ENCODE data around the gene RCAN2. TPM values are rescaled to one million over a fixed set of nuclear protein-coding genes. Genes with fewer than 3 reads are reported as not detected.

RCAN2 gene
- total and polyA plus RNA-seq, 2 experiments from 2014 or later: 6.0 to 9.3 TPM

GRCh38 chr6:46289898-46290297 lies 201.4 kb downstream of the RCAN2 start:
- H3K27ac Mint-ChIP-seq: no peak overlapping the region
- ATAC-seq (no peak), DNase-seq (ENCODE audit: low spot score) (no peak)
- H2AFZ ChIP-seq: no peak overlapping the region
- H3K4me3 Mint-ChIP-seq: no peak overlapping the region
- H3K27me3 Mint-ChIP-seq (ENCODE audit: insufficient read depth, low read depth, poor library complexity): peaks cover 4% of the 10 kb centered on the region
- H3K27ac ChIP-seq (ENCODE audit: low read depth): no peak overlapping the region
- no peaks in the 10 kb centered on the region for H3K9me3 Mint-ChIP-seq
- no peaks in the 10 kb centered on the region for H3F3A ChIP-seq (replicated peaks; ENCODE audit: low read depth)
- H3K9me2 ChIP-seq (ENCODE audit: insufficient read depth): no peaks in the 10 kb centered on the region
- TF ChIP-seq ETS1 (IDR thresholded peaks at IDR 0.05) (no peak), POLR2AphosphoS5 (IDR thresholded peaks at IDR 0.05; ENCODE audit: low read depth) (no peak), REST (IDR thresholded peaks at IDR 0.05; ENCODE audit: unreplicated experiment) (no peak), STAT1 (IDR thresholded peaks at IDR 0.05; ENCODE audit: unreplicated experiment) (no peak), NANOG (IDR thresholded peaks at IDR 0.05; ENCODE audit: borderline replicate concordance) (no peak), ZNF331 (CRISPR knock-in tag; IDR thresholded peaks at IDR 0.05; ENCODE audit: low read depth) (no peak), ZNF114 (CRISPR knock-in tag; IDR thresholded peaks at IDR 0.05) (no peak), JUNB (IDR thresholded peaks at IDR 0.05; ENCODE audit: unreplicated experiment) (no peak), ZNF462 (CRISPR knock-in tag; IDR thresholded peaks at IDR 0.05) (no peak)
- H4K20me1 ChIP-seq (replicated peaks; ENCODE audit: insufficient read depth): no peaks in the 10 kb centered on the region
- H3K36me3 Mint-ChIP-seq (ENCODE audit: low read depth): no peaks in the 10 kb centered on the region; the same call in 2 of the 3 replicates
- peaks cover 12% of the 10 kb centered on the region; the same call in 2 of the 3 replicates for H3K4me1 Mint-ChIP-seq
- H3K27me3 ChIP-seq (ENCODE audit: insufficient read depth): no peaks in the 10 kb centered on the region
- H3K79me2 ChIP-seq (replicated peaks; ENCODE audit: insufficient read depth): no peaks in the 10 kb centered on the region
- no peak overlapping the region for H3K4me2 ChIP-seq
- no peak overlapping the region for H3K4me3 ChIP-seq
- H3K36me3 ChIP-seq (ENCODE audit: insufficient read depth): no peaks in the 10 kb centered on the region
- H3K4me1 ChIP-seq (ENCODE audit: insufficient read depth): no peaks in the 10 kb centered on the region
